ENCODE results near the gene GLIS1.

GLIS1 gene

DNA sequence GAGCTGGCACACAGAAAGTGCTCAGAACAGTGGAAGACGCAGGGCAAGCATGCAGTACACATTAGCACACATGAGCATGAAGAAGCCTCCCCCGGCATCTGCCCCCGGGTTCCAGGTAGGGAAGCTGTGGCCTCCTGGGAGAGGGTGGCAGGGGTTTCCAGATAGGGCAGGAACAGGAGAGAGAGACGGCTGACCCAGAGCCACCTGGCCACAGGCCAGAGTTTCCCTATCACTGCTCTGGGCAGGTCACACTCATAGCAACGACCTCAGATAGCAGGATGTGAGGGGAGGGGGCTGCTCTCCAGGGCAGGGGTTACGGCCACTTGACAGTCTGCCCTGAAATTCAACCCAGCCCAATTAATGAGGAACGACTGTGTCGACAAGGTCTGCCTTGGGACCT, 36.6 kb downstream of the GLIS1 start:
- DNase-seq (ENCODE audit: low spot score): no peak
- TF ChIP-seq, protein P1, sequence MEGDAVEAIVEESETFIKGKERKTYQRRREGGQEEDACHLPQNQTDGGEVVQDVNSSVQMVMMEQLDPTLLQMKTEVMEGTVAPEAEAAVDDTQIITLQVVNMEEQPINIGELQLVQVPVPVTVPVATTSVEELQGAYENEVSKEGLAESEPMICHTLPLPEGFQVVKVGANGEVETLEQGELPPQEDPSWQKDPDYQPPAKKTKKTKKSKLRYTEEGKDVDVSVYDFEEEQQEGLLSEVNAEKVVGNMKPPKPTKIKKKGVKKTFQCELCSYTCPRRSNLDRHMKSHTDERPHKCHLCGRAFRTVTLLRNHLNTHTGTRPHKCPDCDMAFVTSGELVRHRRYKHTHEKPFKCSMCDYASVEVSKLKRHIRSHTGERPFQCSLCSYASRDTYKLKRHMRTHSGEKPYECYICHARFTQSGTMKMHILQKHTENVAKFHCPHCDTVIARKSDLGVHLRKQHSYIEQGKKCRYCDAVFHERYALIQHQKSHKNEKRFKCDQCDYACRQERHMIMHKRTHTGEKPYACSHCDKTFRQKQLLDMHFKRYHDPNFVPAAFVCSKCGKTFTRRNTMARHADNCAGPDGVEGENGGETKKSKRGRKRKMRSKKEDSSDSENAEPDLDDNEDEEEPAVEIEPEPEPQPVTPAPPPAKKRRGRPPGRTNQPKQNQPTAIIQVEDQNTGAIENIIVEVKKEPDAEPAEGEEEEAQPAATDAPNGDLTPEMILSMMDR (IDR thresholded peaks at IDR 0.05): no peak
- Histone ChIP-seq H3K27ac (no peak overlapping the region), H3K4me3 (no peak overlapping the region)

DNA sequence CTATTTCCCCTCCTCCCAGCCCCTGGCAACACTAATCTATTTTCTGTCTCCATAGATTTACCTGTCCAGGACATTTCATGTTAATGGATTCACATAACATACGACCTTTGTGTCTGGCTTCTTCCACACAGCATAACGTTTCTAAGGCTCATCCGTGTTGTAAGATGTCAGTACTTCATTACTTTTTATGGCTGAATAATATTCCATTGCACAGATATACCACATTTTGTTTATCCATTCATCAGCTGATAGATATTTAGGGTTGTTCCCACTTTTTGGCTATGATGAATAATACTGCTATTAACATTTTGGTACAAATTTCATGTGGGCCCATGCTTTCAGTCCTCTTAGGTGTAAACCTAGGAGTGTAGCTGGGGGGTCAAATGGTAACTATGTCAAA, 38.2 kb downstream of the GLIS1 start:
- Histone ChIP-seq H3K4me3 (no peak overlapping the region), H3K27ac (no peak overlapping the region)
- DNase-seq (ENCODE audit: low spot score): no peak
- TF ChIP-seq, protein P1 (IDR thresholded peaks at IDR 0.05): no peak

DNA sequence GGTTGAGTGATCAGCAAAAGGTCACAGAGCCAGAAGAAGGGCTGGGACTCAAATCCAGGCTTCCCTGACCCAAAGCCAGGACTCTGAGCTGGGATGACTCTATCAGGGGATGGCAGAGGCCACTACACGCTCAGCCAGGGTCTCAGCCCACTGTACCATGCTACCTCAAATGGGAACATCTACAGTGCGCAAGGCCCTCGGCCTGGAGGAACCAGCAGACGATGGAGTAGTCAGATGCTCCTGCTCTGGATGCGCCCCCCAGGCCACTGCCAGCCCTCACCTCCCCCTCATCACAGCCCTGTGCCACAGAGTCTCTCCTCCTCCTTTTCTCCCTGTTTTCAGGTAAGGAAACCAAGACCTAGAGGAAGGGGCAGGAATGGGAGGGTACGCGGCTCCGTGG, 39.0 kb downstream of the GLIS1 start:
- Histone ChIP-seq H3K4me3 (no peak overlapping the region), H3K27ac (no peak overlapping the region)
- TF ChIP-seq, protein P1 (IDR thresholded peaks at IDR 0.05): no peak
- DNase-seq (ENCODE audit: low spot score): no peak

DNA sequence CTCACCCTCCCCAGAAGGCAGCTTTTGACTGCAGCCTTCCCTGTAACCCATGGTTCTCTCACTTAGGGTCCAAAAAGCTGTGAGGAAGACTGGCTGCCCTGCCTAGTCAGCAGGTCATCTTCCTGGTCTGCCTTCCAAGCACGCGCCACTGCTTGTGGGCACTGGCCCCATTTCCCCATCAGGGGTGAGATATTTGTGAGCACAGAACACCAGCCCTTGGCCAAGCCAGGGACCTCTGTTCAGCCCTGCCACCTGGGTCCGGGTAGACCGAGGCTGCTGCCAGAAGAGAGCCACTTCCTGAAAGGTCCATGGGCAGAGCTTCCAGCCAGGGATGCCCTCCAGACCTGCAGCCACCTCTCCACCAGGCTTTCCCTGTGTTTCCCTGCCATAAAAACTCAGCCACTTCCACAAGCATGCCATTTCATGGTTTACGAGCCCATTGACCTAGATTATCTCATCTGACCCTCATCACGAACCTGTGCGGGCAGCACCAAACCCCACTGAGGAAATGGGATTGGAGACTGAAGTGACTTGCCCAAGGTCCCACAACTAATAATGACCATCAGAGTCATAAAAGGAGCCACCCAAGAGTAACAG, 40.5 kb downstream of the GLIS1 start:
- DNase-seq (ENCODE audit: low spot score): no peak
- peak overlapping the region in 1 of 2 donors; percentile 37 for H3K27ac ChIP-seq
- H3K4me3 ChIP-seq: no peak overlapping the region
- TF ChIP-seq, protein P1 (IDR thresholded peaks at IDR 0.05): no peak

DNA sequence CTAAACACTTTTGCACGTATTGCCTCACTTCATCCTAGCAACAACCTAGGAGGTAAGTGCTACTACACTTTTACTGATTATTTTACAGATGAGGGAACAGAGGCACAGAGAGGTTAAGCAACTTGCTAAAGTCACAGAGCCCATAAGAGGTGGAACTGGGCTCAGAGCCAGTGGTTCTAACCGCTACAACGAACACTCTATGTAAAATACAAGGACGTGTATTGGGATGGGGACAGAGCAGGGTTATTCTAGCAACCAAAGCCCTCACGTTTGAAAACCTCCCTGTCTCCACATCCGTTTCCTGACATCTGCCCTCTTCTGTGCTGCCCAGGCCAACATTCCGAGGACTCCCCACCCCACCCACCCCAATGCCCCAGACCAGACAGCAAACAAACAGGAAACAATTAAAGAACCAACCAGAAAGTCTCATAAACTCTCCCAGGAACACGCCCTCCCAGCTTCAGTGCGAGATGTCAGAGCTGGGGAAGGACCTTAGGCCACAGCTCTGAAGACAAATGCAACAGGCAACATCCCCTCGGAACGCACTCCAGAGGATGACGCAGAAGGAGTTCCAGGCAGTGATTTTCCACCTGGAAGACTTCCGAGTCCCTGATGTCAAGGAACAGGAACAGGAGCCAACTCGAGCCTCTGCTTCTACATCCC, 41.1 kb downstream of the GLIS1 start:
- DNase-seq (ENCODE audit: low spot score): no peak
- Histone ChIP-seq H3K4me3 (no peak overlapping the region), H3K27ac (peak overlapping the region in 1 of 2 donors; percentile 37)
- TF ChIP-seq, protein P1 (IDR thresholded peaks at IDR 0.05): no peak

DNA sequence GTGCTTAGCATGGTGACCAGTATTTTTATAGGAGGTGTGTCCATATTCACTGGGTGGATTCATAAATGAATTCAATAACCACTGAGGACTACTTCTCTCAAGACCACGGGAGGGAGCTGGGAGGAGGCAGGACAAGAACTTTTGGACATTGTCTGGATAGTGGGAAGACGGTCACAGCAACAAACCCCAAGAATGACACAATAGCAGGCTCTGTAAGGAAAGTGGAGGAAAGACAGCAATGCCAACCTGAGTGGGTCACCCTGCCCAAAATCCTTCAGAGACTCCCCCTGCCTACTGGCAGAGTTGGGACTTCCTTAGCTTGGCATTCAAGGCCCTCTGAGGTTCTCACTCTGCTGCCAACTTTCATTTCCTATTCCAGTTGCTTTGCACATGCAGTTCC, 42.0 kb downstream of the GLIS1 start:
- TF ChIP-seq, protein P1 (IDR thresholded peaks at IDR 0.05): no peak
- no peak overlapping the region for H3K4me3 ChIP-seq
- H3K27ac ChIP-seq: no peak overlapping the region
- no peak for DNase-seq (ENCODE audit: low spot score)

DNA sequence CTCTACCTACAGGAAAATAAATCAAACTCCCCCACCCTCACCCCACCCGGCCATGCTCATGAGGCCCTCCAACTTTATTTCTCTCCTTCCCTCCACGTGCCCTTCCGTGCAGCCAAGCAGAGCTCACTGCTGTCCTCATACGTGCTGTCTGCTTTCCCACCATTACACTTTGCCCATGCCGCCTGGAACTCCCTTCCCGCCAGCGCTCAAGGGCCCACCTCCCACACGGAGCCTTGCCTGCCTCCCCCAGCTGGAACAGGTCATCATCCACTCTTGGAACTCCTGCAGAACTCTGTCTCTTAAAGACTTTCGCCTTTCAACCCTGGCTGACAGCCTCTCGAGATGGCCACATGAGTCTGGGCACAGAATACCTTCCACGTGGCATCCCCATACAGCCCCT, 42.4 kb downstream of the GLIS1 start:
- TF ChIP-seq, protein P1 (IDR thresholded peaks at IDR 0.05): no peak
- H3K27ac ChIP-seq: no peak overlapping the region

More for the DNA sequence above, 42.4 kb downstream of the GLIS1 start:
- DNase-seq (ENCODE audit: low spot score): no peak
- H3K4me3 ChIP-seq: no peak overlapping the region

Measured in coronary artery (tissue), 2 donors.